ENCODE results near the gene RYR2.

GRCh38 chr1:237640966-237641365 is 599.0 kb downstream of the RYR2 start:
- TF ChIP-seq CTCF (IDR thresholded peaks at IDR 0.05) (no peak), EZH2 (IDR thresholded peaks at IDR 0.05; ENCODE audit: borderline replicate concordance, insufficient read depth, low read depth, low read length, poor library complexity, severe bottlenecking) (no peak)
